ENCODE measurements around the gene NNAT.
"Not testable (repeated sequence)": the region's sequence is repeated elsewhere in the genome, so short reads cannot be mapped to it uniquely, and the experiment has no call there.

The NNAT gene

GRCh38 chr20:37521061-37521771 is at the start of gene NNAT:
TSS of gene NNAT (plus strand) at chr20:37521250. CDS start at chr20:37521332, 82 bp downstream.
- no peak for DNase-seq (ENCODE audit: low read depth)
- H3K4me1 ChIP-seq (ENCODE audit: control insufficient read depth, insufficient read depth, low read length) = peaks cover 62% of the 10 kb centered on the region
- no peaks in the 10 kb centered on the region for H3K27me3 ChIP-seq (replicated peaks; ENCODE audit: control insufficient read depth, insufficient read depth, low read length)
- H3K4me3 ChIP-seq (ENCODE audit: low read length) = peak within 1 kb of the TSS; percentile 67
- peak within 1 kb of the TSS; percentile 65 for H3K9ac ChIP-seq (ENCODE audit: low read length)
- peaks cover 31% of the 10 kb centered on the region for H3K36me3 ChIP-seq (ENCODE audit: control insufficient read depth, insufficient read depth, low read length, severe bottlenecking)
- no peaks in the 10 kb centered on the region for H3K9me3 ChIP-seq (ENCODE audit: control insufficient read depth, low read length)

GRCh38 chr20:37471741-37472235 is 49.3 kb upstream of the NNAT start:
- Histone ChIP-seq H3K4me3 (ENCODE audit: low read length) (no peak overlapping the region), H3K9me3 (ENCODE audit: control insufficient read depth, low read length) (peaks cover 10% of the 10 kb centered on the region), H3K27me3 (replicated peaks; ENCODE audit: control insufficient read depth, insufficient read depth, low read length) (peaks cover 48% of the 10 kb centered on the region), H3K4me1 (ENCODE audit: control insufficient read depth, insufficient read depth, low read length) (peaks cover 6% of the 10 kb centered on the region), H3K9ac (ENCODE audit: low read length) (no peak overlapping the region), H3K36me3 (ENCODE audit: control insufficient read depth, insufficient read depth, low read length, severe bottlenecking) (no peaks in the 10 kb centered on the region)
- no peak for DNase-seq (ENCODE audit: low read depth)

GRCh38 chr20:37472435-37472834 is 48.6 kb upstream of the NNAT start:
- not testable (repeated sequence) for H3K9ac ChIP-seq (ENCODE audit: low read length); H3K4me1 ChIP-seq (ENCODE audit: control insufficient read depth, insufficient read depth, low read length); H3K9me3 ChIP-seq (ENCODE audit: control insufficient read depth, low read length); H3K4me3 ChIP-seq (ENCODE audit: low read length); H3K36me3 ChIP-seq (ENCODE audit: control insufficient read depth, insufficient read depth, low read length, severe bottlenecking); DNase-seq (ENCODE audit: low read depth)
- H3K27me3 ChIP-seq (replicated peaks; ENCODE audit: control insufficient read depth, insufficient read depth, low read length) = peaks cover 42% of the 10 kb centered on the region

- Histone ChIP-seq H3K4me3 (ENCODE audit: low read length) (no peak overlapping the region), H3K36me3 (ENCODE audit: control insufficient read depth, insufficient read depth, low read length, severe bottlenecking) (no peaks in the 10 kb centered on the region), H3K9ac (ENCODE audit: low read length) (no peak overlapping the region), H3K9me3 (ENCODE audit: control insufficient read depth, low read length) (peaks cover 10% of the 10 kb centered on the region), H3K27me3 (replicated peaks; ENCODE audit: control insufficient read depth, insufficient read depth, low read length) (peaks cover 42% of the 10 kb centered on the region), H3K4me1 (ENCODE audit: control insufficient read depth, insufficient read depth, low read length) (peaks cover 16% of the 10 kb centered on the region)
- DNase-seq (ENCODE audit: low read depth) = no peak
Measured at GRCh38 chr20:37473249-37474000, 47.6 kb upstream of the NNAT start.

- Histone ChIP-seq H3K36me3 (ENCODE audit: control insufficient read depth, insufficient read depth, low read length, severe bottlenecking) (no peaks in the 10 kb centered on the region), H3K9ac (ENCODE audit: low read length) (no peak overlapping the region), H3K4me3 (ENCODE audit: low read length) (no peak overlapping the region), H3K27me3 (replicated peaks; ENCODE audit: control insufficient read depth, insufficient read depth, low read length) (peaks cover 38% of the 10 kb centered on the region), H3K4me1 (ENCODE audit: control insufficient read depth, insufficient read depth, low read length) (peaks cover 26% of the 10 kb centered on the region), H3K9me3 (ENCODE audit: control insufficient read depth, low read length) (peaks cover 10% of the 10 kb centered on the region)
- no peak for DNase-seq (ENCODE audit: low read depth)
Measured at GRCh38 chr20:37474386-37474785, 46.7 kb upstream of the NNAT start.

- Histone ChIP-seq H3K9ac (ENCODE audit: low read length) (no peak overlapping the region), H3K27me3 (replicated peaks; ENCODE audit: control insufficient read depth, insufficient read depth, low read length) (peaks cover 38% of the 10 kb centered on the region), H3K36me3 (ENCODE audit: control insufficient read depth, insufficient read depth, low read length, severe bottlenecking) (no peaks in the 10 kb centered on the region), H3K4me3 (ENCODE audit: low read length) (no peak overlapping the region), H3K9me3 (ENCODE audit: control insufficient read depth, low read length) (peaks cover 10% of the 10 kb centered on the region), H3K4me1 (ENCODE audit: control insufficient read depth, insufficient read depth, low read length) (peaks cover 34% of the 10 kb centered on the region)
- DNase-seq (ENCODE audit: low read depth) = no peak
Measured at GRCh38 chr20:37475252-37475651, 45.8 kb upstream of the NNAT start.

GRCh38 chr20:37477041-37477440 is 44.0 kb upstream of the NNAT start:
- peaks cover 28% of the 10 kb centered on the region for H3K27me3 ChIP-seq (replicated peaks; ENCODE audit: control insufficient read depth, insufficient read depth, low read length)
- H3K4me3 ChIP-seq (ENCODE audit: low read length) = no peak overlapping the region
- H3K9ac ChIP-seq (ENCODE audit: low read length) = no peak overlapping the region
- DNase-seq (ENCODE audit: low read depth) = no peak
- H3K4me1 ChIP-seq (ENCODE audit: control insufficient read depth, insufficient read depth, low read length) = peaks cover 37% of the 10 kb centered on the region
- peaks cover 11% of the 10 kb centered on the region for H3K9me3 ChIP-seq (ENCODE audit: control insufficient read depth, low read length)
- no peaks in the 10 kb centered on the region for H3K36me3 ChIP-seq (ENCODE audit: control insufficient read depth, insufficient read depth, low read length, severe bottlenecking)

GRCh38 chr20:37479266-37479665 is 41.8 kb upstream of the NNAT start:
- Histone ChIP-seq H3K36me3 (ENCODE audit: control insufficient read depth, insufficient read depth, low read length, severe bottlenecking) (no peaks in the 10 kb centered on the region), H3K4me3 (ENCODE audit: low read length) (no peak overlapping the region), H3K9ac (ENCODE audit: low read length) (peak overlapping the region; percentile 57), H3K9me3 (ENCODE audit: control insufficient read depth, low read length) (peaks cover 14% of the 10 kb centered on the region), H3K27me3 (replicated peaks; ENCODE audit: control insufficient read depth, insufficient read depth, low read length) (peaks cover 11% of the 10 kb centered on the region), H3K4me1 (ENCODE audit: control insufficient read depth, insufficient read depth, low read length) (peaks cover 37% of the 10 kb centered on the region)
- DNase-seq (ENCODE audit: low read depth) = no peak

GRCh38 chr20:37479925-37480691 is 40.9 kb upstream of the NNAT start:
- DNase-seq (ENCODE audit: low read depth) = no peak

GRCh38 chr20:37480919-37481318 is 40.1 kb upstream of the NNAT start:
- Histone ChIP-seq H3K27me3 (replicated peaks; ENCODE audit: control insufficient read depth, insufficient read depth, low read length) (no peaks in the 10 kb centered on the region), H3K4me1 (ENCODE audit: control insufficient read depth, insufficient read depth, low read length) (peaks cover 37% of the 10 kb centered on the region)

More at GRCh38 chr20:37479925-37480691, 40.9 kb upstream of the NNAT start:
- peaks cover 37% of the 10 kb centered on the region for H3K4me1 ChIP-seq (ENCODE audit: control insufficient read depth, insufficient read depth, low read length)
- H3K9me3 ChIP-seq (ENCODE audit: control insufficient read depth, low read length) = peaks cover 14% of the 10 kb centered on the region
- peaks cover 4% of the 10 kb centered on the region for H3K27me3 ChIP-seq (replicated peaks; ENCODE audit: control insufficient read depth, insufficient read depth, low read length)
- H3K9ac ChIP-seq (ENCODE audit: low read length) = peak overlapping the region; percentile 56
- no peak overlapping the region for H3K4me3 ChIP-seq (ENCODE audit: low read length)
- no peaks in the 10 kb centered on the region for H3K36me3 ChIP-seq (ENCODE audit: control insufficient read depth, insufficient read depth, low read length, severe bottlenecking)

GRCh38 chr20:37481610-37482009 is 39.4 kb upstream of the NNAT start:
- Histone ChIP-seq H3K36me3 (ENCODE audit: control insufficient read depth, insufficient read depth, low read length, severe bottlenecking) (no peaks in the 10 kb centered on the region), H3K4me1 (ENCODE audit: control insufficient read depth, insufficient read depth, low read length) (peaks cover 33% of the 10 kb centered on the region), H3K9ac (ENCODE audit: low read length) (no peak overlapping the region), H3K4me3 (ENCODE audit: low read length) (no peak overlapping the region), H3K9me3 (ENCODE audit: control insufficient read depth, low read length) (peaks cover 4% of the 10 kb centered on the region), H3K27me3 (replicated peaks; ENCODE audit: control insufficient read depth, insufficient read depth, low read length) (no peaks in the 10 kb centered on the region)
- DNase-seq (ENCODE audit: low read depth) = no peak

More at GRCh38 chr20:37480919-37481318, 40.1 kb upstream of the NNAT start:
- no peak overlapping the region for H3K4me3 ChIP-seq (ENCODE audit: low read length)
- H3K36me3 ChIP-seq (ENCODE audit: control insufficient read depth, insufficient read depth, low read length, severe bottlenecking) = no peaks in the 10 kb centered on the region
- no peak for DNase-seq (ENCODE audit: low read depth)
- H3K9me3 ChIP-seq (ENCODE audit: control insufficient read depth, low read length) = peaks cover 5% of the 10 kb centered on the region
- no peak overlapping the region for H3K9ac ChIP-seq (ENCODE audit: low read length)

Measured in adipocyte (in vitro differentiated cells).